GM12864 (cell line): ENCODE data around the gene PLXDC2.

Experiments
- DNase-seq: peaks from one replicate; pipeline ENCODE4 v3.0.0-alpha.2; 2011; ENCODE audit warnings: low read depth
- H3K4me3 ChIP-seq: 2 replicates; pipeline ENCODE4 v1.5.1; 2011; ENCODE audit warnings: mild to moderate bottlenecking, low read depth, low read length, control low read depth
- TF ChIP-seq, protein P1 (sequence below): IDR thresholded peaks from 2 replicates; pipeline ENCODE4 v1.5.1; 2011; ENCODE audit warnings: low read depth, mild to moderate bottlenecking, moderate library complexity, low read length, control low read depth, inconsistent platforms; ENCODE audit errors: missing control alignments

PLXDC2 gene

DNA sequence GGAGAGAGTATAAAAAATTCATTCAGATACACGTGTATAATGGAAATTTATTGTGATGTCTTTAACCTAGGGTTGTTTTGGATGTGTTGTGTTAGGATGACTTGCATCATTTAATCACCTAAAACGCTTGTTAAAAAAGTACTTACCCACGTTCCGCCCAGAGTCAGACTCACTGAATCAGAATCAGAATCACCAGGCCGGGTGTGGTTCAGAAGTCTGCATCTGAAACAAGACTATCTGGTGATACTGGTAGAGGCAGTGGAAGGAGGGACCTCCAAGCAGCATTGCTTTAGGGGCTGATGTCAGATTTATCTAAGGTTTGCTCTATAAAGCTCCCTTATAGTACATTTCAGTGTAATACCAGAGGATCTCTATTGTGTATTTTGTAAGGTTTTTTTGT, 20.5 kb upstream of the PLXDC2 start:
- no peak overlapping the region for H3K4me3 ChIP-seq
- DNase-seq: no peak
- TF ChIP-seq, protein P1, sequence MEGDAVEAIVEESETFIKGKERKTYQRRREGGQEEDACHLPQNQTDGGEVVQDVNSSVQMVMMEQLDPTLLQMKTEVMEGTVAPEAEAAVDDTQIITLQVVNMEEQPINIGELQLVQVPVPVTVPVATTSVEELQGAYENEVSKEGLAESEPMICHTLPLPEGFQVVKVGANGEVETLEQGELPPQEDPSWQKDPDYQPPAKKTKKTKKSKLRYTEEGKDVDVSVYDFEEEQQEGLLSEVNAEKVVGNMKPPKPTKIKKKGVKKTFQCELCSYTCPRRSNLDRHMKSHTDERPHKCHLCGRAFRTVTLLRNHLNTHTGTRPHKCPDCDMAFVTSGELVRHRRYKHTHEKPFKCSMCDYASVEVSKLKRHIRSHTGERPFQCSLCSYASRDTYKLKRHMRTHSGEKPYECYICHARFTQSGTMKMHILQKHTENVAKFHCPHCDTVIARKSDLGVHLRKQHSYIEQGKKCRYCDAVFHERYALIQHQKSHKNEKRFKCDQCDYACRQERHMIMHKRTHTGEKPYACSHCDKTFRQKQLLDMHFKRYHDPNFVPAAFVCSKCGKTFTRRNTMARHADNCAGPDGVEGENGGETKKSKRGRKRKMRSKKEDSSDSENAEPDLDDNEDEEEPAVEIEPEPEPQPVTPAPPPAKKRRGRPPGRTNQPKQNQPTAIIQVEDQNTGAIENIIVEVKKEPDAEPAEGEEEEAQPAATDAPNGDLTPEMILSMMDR: no peak

DNA sequence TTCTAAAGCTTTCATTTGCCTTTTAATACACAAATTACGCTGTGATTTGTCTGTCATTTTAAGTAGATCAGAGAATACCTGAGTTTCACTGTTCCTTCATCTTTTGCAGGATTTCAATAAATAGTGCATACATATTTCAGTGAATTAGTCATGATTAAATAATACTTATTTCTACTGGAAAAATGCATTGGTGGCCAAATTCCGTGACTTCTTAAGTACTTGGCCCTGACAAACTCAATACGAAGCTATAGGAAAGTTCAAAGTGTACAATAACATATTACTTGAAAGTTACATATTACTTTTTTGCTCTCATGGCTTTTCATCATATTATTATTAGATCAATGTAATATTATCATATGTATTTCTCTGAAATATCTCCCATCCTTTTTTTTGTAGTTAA, 16.1 kb upstream of the PLXDC2 start:
- no peak for DNase-seq
- no peak overlapping the region for H3K4me3 ChIP-seq
- TF ChIP-seq, protein P1: no peak

DNA sequence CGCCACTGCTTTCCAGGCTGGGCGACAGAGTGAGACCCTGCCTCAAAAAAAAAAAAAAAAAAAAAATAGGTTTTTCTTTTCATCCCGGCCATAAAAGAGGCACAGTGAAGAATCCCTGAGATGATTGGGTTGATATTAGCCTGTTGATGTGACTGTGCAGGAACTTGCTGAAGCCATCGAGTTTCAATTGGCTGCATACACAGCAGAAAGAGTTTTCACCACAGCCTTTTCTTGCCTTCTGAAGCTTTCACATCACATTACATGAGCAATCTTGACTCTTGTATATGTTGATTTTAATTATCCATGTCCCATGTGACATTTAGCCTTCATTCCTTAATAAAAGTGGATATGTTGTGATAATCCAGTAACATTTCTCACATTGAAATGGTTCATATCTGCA, 14.9 kb upstream of the PLXDC2 start:
- TF ChIP-seq, protein P1: no peak
- H3K4me3 ChIP-seq: no peak overlapping the region
- DNase-seq: no peak

DNA sequence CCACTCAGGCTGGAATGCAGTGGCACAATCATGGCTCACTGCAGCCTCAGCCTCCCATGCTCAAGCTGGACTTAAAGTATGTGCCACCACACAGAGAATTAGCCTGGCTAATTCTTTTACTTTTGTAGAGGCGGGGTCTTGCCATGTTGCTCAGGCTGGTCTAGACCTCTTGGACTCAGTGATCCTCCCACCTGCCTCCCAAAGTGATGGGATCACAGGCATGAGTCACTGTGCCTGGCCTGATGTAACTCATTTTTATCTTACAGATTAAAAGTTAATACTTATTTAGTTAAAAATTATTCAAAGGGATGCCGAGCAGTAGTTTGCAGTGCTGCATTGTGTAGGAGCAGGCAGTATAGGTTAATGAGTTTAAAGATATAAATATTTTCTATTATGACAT, 12.6 kb upstream of the PLXDC2 start:
- H3K4me3 ChIP-seq: no peak overlapping the region
- DNase-seq: no peak
- TF ChIP-seq, protein P1: no peak

DNA sequence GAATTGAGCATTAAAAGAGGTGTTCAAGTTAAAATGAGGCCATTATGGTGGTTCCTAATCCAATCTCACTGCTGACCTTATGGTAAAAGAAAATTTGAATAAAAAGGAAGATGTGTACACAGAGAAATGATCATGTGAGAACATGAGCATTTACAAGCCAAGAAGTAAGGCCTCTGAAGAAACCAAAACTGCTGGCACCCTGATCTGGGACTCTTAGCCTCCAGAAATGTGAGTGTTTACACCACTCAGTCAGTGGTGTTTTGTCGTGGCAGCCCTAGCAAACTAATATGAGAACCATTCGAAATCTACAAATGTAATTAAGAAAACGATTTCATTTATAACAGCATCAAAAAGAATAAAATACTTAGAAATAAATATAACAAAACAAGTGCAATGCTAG, 6.8 kb upstream of the PLXDC2 start:
- TF ChIP-seq, protein P1: no peak
- DNase-seq: no peak

DNA sequence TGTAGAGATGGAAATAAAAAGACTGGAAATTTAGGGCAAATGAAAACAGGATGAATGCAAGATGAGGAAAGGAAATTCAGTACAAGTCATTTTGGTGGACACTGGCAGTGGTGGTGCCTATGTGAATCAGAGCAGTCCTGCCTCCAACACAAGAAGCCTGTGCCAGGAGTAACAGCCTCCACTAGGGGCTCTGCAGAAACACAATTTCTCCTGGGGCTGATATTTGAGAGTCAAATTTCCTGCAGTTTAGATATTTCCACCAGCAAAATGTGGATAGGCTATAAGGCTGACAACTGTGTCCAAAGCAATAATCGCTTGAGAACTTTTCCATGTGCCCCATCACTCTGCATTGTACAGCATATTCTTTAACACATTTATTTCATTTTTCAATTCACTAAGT, 4.7 kb upstream of the PLXDC2 start:
- no peak overlapping the region for H3K4me3 ChIP-seq
- TF ChIP-seq, protein P1: no peak
- no peak for DNase-seq

More for the DNA sequence above, 6.8 kb upstream of the PLXDC2 start:
- H3K4me3 ChIP-seq: no peak overlapping the region

DNA sequence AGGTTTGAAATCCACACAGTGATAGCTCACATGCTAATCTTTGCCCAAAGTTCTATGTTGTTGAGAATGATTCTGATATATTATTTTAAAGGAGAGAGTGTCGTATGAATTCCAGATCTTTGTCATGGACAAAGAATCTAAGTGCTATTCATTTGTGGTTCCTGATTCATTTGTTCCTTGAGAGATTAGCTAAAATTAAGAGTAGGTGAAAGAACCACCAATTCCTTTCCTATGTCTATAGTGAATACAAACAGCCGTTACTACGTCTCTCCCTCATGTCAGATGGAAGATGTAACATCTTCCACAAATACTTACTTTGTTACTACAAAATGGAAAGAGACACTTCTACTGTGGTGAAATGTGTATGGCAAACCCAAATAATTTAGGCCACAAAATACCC, 3.3 kb upstream of the PLXDC2 start:
- TF ChIP-seq, protein P1: no peak
- H3K4me3 ChIP-seq: no peak overlapping the region

More for the DNA sequence above, 3.3 kb upstream of the PLXDC2 start:
- DNase-seq: no peak
